GM23248 (cell line): ENCODE measurements around the gene PTGR3. TPM values are rescaled to one million over a fixed set of nuclear protein-coding genes. Genes with fewer than 3 reads are reported as not detected.

ENCODE experiments used
- DNase-seq: peaks from one replicate; pipeline ENCODE4 v3.0.0-alpha.2; 2015
- H2AFZ ChIP-seq: fragments of 200-600 bp; sonication (generic); 2 replicates; pipeline ENCODE4 v1.6.1; 2016; ENCODE audit warnings: antibody characterized with exemption
- H3F3A ChIP-seq: fragments of 200-600 bp; sonication (generic); 2 replicates; pipeline ENCODE4 v1.6.1; 2016; ENCODE audit warnings: mild to moderate bottlenecking, antibody characterized with exemption, mixed run types; ENCODE audit not compliant: insufficient read depth
- H3K27ac ChIP-seq: fragments of 200-600 bp; sonication (generic); 2 replicates; pipeline ENCODE4 v1.5.1; 2016; ENCODE audit warnings: mild to moderate bottlenecking
- H3K27me3 ChIP-seq: fragments of 200-600 bp; sonication (generic); replicated peaks from 2 replicates; pipeline ENCODE4 v1.6.1; 2016; ENCODE audit warnings: mild to moderate bottlenecking; ENCODE audit not compliant: insufficient read depth
- H3K36me3 ChIP-seq: fragments of 200-600 bp; sonication (generic); 2 replicates; pipeline ENCODE4 v1.6.1; 2016; ENCODE audit warnings: low read depth, mild to moderate bottlenecking
- H3K4me1 ChIP-seq: fragments of 200-600 bp; sonication (generic); 2 replicates; pipeline ENCODE4 v1.6.1; 2016; ENCODE audit warnings: mild to moderate bottlenecking; ENCODE audit not compliant: insufficient read depth
- H3K4me2 ChIP-seq: fragments of 200-600 bp; sonication (generic); one replicate; pipeline ENCODE4 v1.6.1; 2016; ENCODE audit warnings: mild to moderate bottlenecking; ENCODE audit not compliant: unreplicated experiment
- H3K4me3 ChIP-seq: fragments of 200-600 bp; sonication (generic); 2 replicates; pipeline ENCODE4 v1.5.1; 2016; ENCODE audit warnings: mild to moderate bottlenecking
- H3K79me2 ChIP-seq: fragments of 200-600 bp; sonication (generic); 2 replicates; pipeline ENCODE4 v1.6.1; 2016; ENCODE audit warnings: mild to moderate bottlenecking; ENCODE audit not compliant: insufficient read depth
- H3K9ac ChIP-seq: fragments of 200-600 bp; sonication (generic); 2 replicates; pipeline ENCODE4 v1.6.1; 2016; ENCODE audit warnings: mild to moderate bottlenecking
- H3K9me2 ChIP-seq: fragments of 200-600 bp; sonication (generic); 2 replicates; pipeline ENCODE4 v1.6.1; 2016; ENCODE audit warnings: mixed run types, mild to moderate bottlenecking, moderate library complexity; ENCODE audit not compliant: insufficient read depth
- H3K9me3 ChIP-seq: fragments of 200-600 bp; sonication (generic); one replicate; pipeline ENCODE4 v1.6.1; 2017; ENCODE audit warnings: low read depth
- H4K20me1 ChIP-seq: fragments of 200-600 bp; sonication (generic); 2 replicates; pipeline ENCODE4 v1.6.0; 2016; ENCODE audit not compliant: insufficient read depth
- EZH2 ChIP-seq: fragments of 200-600 bp; sonication (generic); IDR thresholded peaks from 2 replicates; pipeline ENCODE4 v1.6.1; 2018; ENCODE audit warnings: antibody characterized with exemption, mild to moderate bottlenecking; ENCODE audit not compliant: insufficient read depth, poor library complexity, severe bottlenecking
- EZH2phosphoT487 ChIP-seq: fragments of 200-600 bp; sonication (generic); IDR thresholded peaks from 2 replicates; pipeline ENCODE4 v1.6.1; 2018; ENCODE audit warnings: antibody characterized with exemption, moderate library complexity, mild to moderate bottlenecking, low read depth; ENCODE audit not compliant: insufficient read depth
- WGBS, 2 experiments: methylation state at CpG; one replicate each; pipeline ENCODE4 v1.1.6; 2015 to 2017; ENCODE audit warnings: low lambda C conversion rate in 2 of 2, low coverage in 1 of 2; ENCODE audit errors: missing lambda C conversion rate in 2 of 2; 5-methylcytosine and 5-hydroxymethylcytosine counted together
- in situ Hi-C: fragments of 300-500 bp; cut with MboI; formaldehyde crosslinking; loops from 2 replicates; pipeline ENCODE4 v1.15.0; 2020
- polyA plus RNA-seq: library from polyadenylated mRNA; unstranded; fragments of >200 nt; fragmentation: Nextera tagmentation; extraction: Ambion mirVana; gene quantifications from 2 replicates; pipeline ENCODE4 v1.2.1, GENCODE V29; 2016
- total RNA-seq: library from RNA; depleted of rRNA; stranded (reverse); fragments of >200 nt; shearing (Covaris generic); gene quantifications from 2 replicates; pipeline ENCODE4 v1.2.3, GENCODE V29; 2014

Gene PTGR3
- total and polyA plus RNA-seq, 2 experiments from 2014 or later: 10.2 to 21.3 TPM

- no peaks in the 10 kb centered on the region for H3F3A ChIP-seq
- in situ Hi-C loops: no loop called here
- DNase-seq: peak; percentile 59
Observed at GRCh38 chr18:75253784-75254183, 44.8 kb upstream of the PTGR3 start.

GRCh38 chr18:75253043-75253442 is 44.1 kb upstream of the PTGR3 start:
- peak overlapping the region; percentile 60 for H3K4me2 ChIP-seq
- peaks cover 37% of the 10 kb centered on the region for H3K4me1 ChIP-seq
- peak overlapping the region; percentile 79 for H2AFZ ChIP-seq
- H3K9me3 ChIP-seq: no peaks in the 10 kb centered on the region
- in situ Hi-C loops: no loop called here
- peaks cover 81% of the 10 kb centered on the region for H3K79me2 ChIP-seq
- WGBS, 2 experiments: 97 to 98% methylated on average over 1 of the region's 1 CpG
- no peaks in the 10 kb centered on the region for H4K20me1 ChIP-seq
- no peak for DNase-seq
- no peak for TF ChIP-seq EZH2phosphoT487
- no peak for TF ChIP-seq EZH2
- H3K27me3 ChIP-seq: no peaks in the 10 kb centered on the region
- H3K36me3 ChIP-seq: no peaks in the 10 kb centered on the region
- H3K9ac ChIP-seq: peak overlapping the region; percentile 65
- H3K9me2 ChIP-seq: no peaks in the 10 kb centered on the region
- 0 out of 2 replicates have a peak overlapping the region, but pooled peaks have one; percentile 14 for H3K27ac ChIP-seq
- H3K4me3 ChIP-seq: peak overlapping the region; percentile 47
- H3F3A ChIP-seq: peaks cover 4% of the 10 kb centered on the region; the same call in 1 of the 2 replicates

More at GRCh38 chr18:75253784-75254183, 44.8 kb upstream of the PTGR3 start:
- no peak for TF ChIP-seq EZH2phosphoT487
- 43 to 46% methylated on average over 4 of the region's 4 CpGs for WGBS, 2 experiments
- Histone ChIP-seq H3K79me2 (peaks cover 76% of the 10 kb centered on the region), H3K27me3 (no peaks in the 10 kb centered on the region), H4K20me1 (no peaks in the 10 kb centered on the region), H3K4me3 (peak overlapping the region; percentile 47), H3K9me2 (no peaks in the 10 kb centered on the region), H3K36me3 (no peaks in the 10 kb centered on the region), H3K4me1 (peaks cover 31% of the 10 kb centered on the region), H3K4me2 (peak overlapping the region; percentile 60), H2AFZ (peak overlapping the region; percentile 79), H3K9me3 (no peaks in the 10 kb centered on the region), H3K27ac (peak overlapping the region; percentile 14; the same call in 1 of the 2 replicates), H3K9ac (peak overlapping the region; percentile 65)

GRCh38 chr18:75252136-75252535 is 43.2 kb upstream of the PTGR3 start:
- Histone ChIP-seq H3K4me3 (no peak overlapping the region), H3K79me2 (peaks cover 77% of the 10 kb centered on the region), H3K9ac (no peak overlapping the region), H3F3A (peaks cover 6% of the 10 kb centered on the region; the same call in 1 of the 2 replicates), H3K9me2 (no peaks in the 10 kb centered on the region), H3K4me1 (peaks cover 38% of the 10 kb centered on the region), H3K4me2 (peak overlapping the region; percentile 17), H3K27ac (no peak overlapping the region), H4K20me1 (no peaks in the 10 kb centered on the region), H3K9me3 (no peaks in the 10 kb centered on the region), H2AFZ (no peak overlapping the region), H3K36me3 (no peaks in the 10 kb centered on the region), H3K27me3 (no peaks in the 10 kb centered on the region)
- in situ Hi-C loops: no loop called here
- TF ChIP-seq EZH2phosphoT487 (no peak), EZH2 (no peak)
- WGBS, 2 experiments: 25 to 36% methylated on average over 2 of the region's 2 CpGs
- no peak for DNase-seq

- no peaks in the 10 kb centered on the region for H3K9me2 ChIP-seq
Observed at GRCh38 chr18:75251466-75251865, 42.5 kb upstream of the PTGR3 start.

GRCh38 chr18:75250471-75250821 is 41.5 kb upstream of the PTGR3 start:
- no peak overlapping the region for H3K4me2 ChIP-seq
- no peak overlapping the region for H3K9ac ChIP-seq
- no peaks in the 10 kb centered on the region for H4K20me1 ChIP-seq
- no peak for TF ChIP-seq EZH2phosphoT487
- no peak for TF ChIP-seq EZH2
- no peak overlapping the region for H3K4me3 ChIP-seq
- in situ Hi-C loops: no loop called here
- 91 to 93% methylated on average over 20 of the region's 20 CpGs for WGBS, 2 experiments
- no peak overlapping the region for H2AFZ ChIP-seq
- H3K79me2 ChIP-seq: peaks cover 87% of the 10 kb centered on the region
- no peaks in the 10 kb centered on the region for H3K9me2 ChIP-seq
- H3K9me3 ChIP-seq: no peaks in the 10 kb centered on the region
- no peaks in the 10 kb centered on the region for H3K27me3 ChIP-seq
- H3K4me1 ChIP-seq: peaks cover 37% of the 10 kb centered on the region
- H3K27ac ChIP-seq: no peak overlapping the region
- H3F3A ChIP-seq: peaks cover 6% of the 10 kb centered on the region; the same call in 1 of the 2 replicates
- no peaks in the 10 kb centered on the region for H3K36me3 ChIP-seq
- no peak for DNase-seq

More at GRCh38 chr18:75251466-75251865, 42.5 kb upstream of the PTGR3 start:
- in situ Hi-C loops: no loop called here
- DNase-seq: no peak
- Histone ChIP-seq H3F3A (peaks cover 6% of the 10 kb centered on the region; the same call in 1 of the 2 replicates), H3K27ac (no peak overlapping the region), H3K36me3 (no peaks in the 10 kb centered on the region), H4K20me1 (no peaks in the 10 kb centered on the region), H3K9me3 (no peaks in the 10 kb centered on the region), H2AFZ (no peak overlapping the region), H3K79me2 (peaks cover 84% of the 10 kb centered on the region), H3K4me3 (no peak overlapping the region), H3K4me1 (peaks cover 40% of the 10 kb centered on the region), H3K4me2 (no peak overlapping the region), H3K27me3 (no peaks in the 10 kb centered on the region), H3K9ac (no peak overlapping the region)
- WGBS, 2 experiments: 72 to 78% methylated on average over 5 of the region's 5 CpGs
- TF ChIP-seq EZH2phosphoT487 (no peak), EZH2 (no peak)
